A549 (cell line): Measurements from ENCODE around the gene RPH3AL.

Experiments
- BHLHE40 ChIP-seq: IDR thresholded peaks from 2 replicates; pipeline ENCODE4 v1.6.1; 2012; ENCODE audit warnings: low read depth, low read length, inconsistent platforms
- CTCF ChIP-seq: fragments of >200 bp; sonication (Bioruptor Twin); formaldehyde crosslinking; IDR thresholded peaks from 3 replicates; pipeline ENCODE4 v1.5.1; 2016
- FOSL2 ChIP-seq, 2 experiments: fragments of 450-650 bp in 1 of 2; fragments of >200 bp in 1 of 2; sonication (Bioruptor Twin) in 1 of 2; formaldehyde crosslinking; IDR thresholded peaks; 2 replicates each; pipeline versions ENCODE4 v1.5.0 to v1.6.1; 2016 to 2020; ENCODE audit warnings: mild to moderate bottlenecking in 1 of 2, moderate library complexity in 1 of 2
- USF2 ChIP-seq: fragments of 450-650 bp; IDR thresholded peaks from 2 replicates; pipeline ENCODE4 v1.6.1; 2014; ENCODE audit warnings: antibody characterized with exemption

- TF ChIP-seq CTCF (no peak), FOSL2 (IDR thresholded peaks at IDR 0.05) (no peak), FOSL2 (CRISPR knock-in tag; IDR thresholded peaks at IDR 0.05) (no peak), USF2 (no peak), BHLHE40 (no peak)
Observed at GRCh38 chr17:266219-266618, 86.4 kb downstream of the RPH3AL start.
